NCI-H2227 (cell line): ENCODE data around the gene OBSCN.
"Not testable (repeated sequence)": the region's sequence is repeated elsewhere in the genome, so short reads cannot be mapped to it uniquely, and the experiment has no call there.

Experiments used
- DNase-seq: peaks from one replicate; lab custom pipeline; 2025; ENCODE audit not compliant: unreplicated experiment; lab: John Stamatoyannopoulos, UW

OBSCN gene

DNA sequence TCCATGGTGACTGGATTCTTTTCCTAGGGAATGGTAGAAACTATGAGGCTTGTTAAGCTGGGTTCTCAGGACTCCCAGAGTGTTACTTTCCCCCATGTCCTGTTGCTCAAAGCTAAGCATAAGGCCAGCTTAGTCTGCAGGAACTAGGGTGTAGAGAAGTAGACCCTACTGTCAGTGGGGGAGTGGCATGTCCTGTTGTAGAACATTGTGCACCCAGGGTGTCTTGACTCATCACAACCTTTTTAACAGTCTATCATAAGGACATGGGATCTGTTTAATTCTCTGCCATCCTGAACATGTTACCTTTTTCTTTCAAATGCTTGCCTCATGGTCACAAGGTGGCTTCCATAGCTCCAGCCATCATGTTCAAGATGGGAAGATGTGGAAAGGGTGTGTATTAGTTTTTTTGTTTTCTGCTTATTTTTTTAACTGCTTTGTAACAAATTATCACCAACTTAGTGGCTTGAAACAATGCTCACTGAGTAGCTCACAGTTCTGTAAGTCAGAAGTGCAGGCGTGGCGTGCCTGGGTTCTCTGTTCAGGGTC lies 17.4 kb downstream of the OBSCN start:
- no peak for DNase-seq

DNA sequence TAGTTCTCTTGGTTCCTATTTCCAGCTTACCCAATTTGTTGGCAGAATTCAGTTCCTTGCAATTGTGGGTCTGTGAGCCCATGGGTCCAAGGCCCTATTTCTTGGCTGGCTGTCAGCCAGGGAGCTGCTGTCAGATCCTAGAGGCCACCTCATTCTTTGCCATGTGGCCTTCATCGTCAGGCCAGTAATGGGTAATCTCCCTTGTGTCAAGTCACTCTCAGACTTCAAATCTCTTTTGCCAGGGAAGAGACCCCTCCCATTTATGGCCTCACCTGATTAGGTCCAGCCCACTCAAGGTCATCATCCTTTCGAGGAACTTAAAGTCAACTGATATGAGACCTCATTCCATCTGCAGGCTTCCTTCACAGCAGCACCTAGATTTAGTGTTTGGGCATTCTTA lies 17.9 kb downstream of the OBSCN start:
- no peak for DNase-seq

DNA sequence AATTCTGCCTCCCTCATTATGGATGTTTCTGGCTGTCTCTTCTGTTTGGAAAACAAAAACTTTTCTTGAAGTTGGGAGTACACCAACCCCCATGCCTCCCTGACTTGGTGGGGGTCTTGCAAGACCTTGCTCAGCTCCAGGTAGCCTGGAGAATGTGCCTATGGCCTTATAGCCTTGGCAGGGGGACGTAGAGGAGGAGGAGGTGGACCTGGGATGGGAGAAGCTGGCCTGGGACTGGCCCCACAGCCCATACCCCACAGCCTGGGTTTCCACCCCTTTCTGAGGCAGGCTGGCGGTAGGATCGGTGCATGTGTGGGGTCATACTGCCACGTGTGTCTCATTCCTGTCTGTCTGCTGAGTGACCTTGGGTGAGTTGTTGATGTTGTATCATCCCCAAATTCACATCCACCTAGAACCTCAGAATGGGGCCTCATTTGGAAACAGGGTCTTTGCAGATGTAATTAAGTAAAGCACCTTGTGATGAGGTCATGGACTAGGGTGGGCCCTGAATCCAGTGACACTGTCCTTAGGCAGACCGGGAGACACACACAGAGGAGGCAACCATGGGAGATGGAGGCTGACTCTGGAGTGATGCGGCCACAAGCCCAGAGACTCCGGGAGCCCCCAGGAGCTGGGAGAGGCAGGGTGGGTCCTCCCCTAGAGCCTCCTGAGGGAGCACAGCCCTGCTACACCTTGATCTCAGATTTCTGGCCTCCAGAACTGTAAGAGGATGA lies 18.5 kb downstream of the OBSCN start:
- DNase-seq: no peak

DNA sequence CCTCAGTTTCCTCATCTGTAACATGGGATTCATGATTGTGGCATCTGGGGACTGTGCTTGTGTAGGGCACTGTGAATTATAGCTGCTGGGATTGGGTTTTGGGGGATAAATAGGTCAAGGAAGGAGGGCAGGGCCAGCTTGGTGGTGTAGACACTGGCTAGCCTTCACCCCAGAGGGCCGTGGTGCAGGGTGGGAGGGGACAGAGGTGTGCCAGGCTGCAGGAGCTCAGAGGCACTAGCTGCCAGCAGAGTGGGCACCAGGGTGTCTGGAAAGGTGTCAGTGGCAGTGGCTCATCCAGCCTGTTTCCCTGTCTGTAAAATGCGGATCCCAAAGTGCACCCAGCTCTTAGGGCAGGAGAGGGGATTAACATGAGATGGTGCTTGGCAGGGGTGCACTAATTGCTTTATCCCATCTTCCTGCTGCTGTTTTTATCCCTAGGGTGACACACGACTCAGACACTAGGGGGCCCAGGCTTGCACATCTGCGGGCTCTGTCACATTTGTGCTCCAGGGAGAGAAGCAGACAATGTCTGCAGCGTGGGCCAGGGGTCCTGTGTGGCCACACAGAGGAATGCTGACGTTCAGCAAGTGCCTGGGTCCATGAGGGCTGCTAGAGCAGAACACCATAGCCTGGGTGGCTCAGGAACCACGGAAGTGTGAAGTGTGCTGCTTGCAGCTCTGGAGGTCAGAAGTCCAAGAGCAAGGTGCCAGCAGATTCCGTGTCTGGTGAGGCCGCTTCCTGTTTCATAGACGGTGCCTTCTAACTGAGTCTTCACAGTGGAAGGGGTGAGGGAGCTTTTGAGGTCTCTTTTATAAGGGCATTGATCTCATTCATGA lies 19.3 kb downstream of the OBSCN start:
- no peak for DNase-seq

DNA sequence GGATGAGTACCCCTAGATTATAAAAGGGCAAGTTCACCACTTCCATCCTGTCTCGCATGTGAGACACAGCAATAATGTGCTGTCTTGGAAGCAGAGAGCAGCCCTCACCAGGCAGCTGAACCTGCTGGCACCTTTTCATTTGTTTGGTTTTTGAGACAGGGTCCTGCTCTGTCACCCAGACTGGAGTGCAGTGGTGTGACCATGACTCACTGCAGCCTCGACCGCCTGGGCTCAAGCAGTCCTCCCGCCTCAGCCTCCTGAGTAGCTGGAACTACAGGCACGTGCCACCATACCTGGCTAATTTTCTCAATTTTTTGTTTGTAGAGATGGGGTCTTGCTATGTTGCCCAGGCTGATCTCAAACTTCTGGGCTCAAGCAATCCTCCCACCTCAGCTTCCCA lies 20.3 kb downstream of the OBSCN start:
- not testable (repeated sequence) for DNase-seq

DNA sequence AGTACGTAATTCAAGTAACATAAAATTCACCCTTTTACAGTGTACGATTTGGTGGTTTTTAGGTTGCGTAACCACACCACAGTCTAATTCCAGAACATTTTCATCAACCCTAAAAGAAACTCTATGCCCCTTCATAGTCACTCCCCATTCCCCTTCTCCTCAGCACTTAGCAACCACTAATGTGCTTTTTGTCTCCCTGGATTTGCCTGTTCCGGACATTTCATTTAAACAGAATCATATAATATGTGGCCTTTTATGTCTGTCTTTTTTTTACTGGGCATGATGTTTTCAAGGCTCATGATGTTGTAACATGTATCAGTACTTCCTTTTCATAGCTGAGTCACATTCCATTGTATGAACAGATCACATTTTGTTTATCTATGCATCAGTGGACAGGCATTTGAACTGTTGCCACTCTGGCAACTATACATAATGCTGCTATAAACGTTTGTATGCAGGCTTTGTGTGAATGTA lies 20.8 kb downstream of the OBSCN start:
- no peak for DNase-seq

DNA sequence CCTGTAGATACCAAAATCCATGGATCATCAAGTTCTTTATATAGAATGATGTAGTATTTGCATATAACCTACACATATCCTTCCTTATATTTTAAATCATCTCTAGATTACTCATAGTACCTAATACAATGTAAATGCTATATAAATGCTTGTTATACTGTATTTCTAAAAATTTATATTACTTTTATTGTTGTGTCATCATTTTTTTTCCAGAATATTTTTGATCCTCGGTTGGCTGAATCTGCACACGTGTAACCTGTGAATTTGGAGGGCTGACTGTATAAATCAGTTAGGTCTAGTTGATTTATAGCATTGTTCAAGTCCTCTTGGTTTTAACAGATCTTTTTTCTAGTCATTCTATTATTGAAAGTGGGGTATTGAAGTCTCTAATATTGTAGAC lies 23.3 kb downstream of the OBSCN start:
- no peak for DNase-seq

DNA sequence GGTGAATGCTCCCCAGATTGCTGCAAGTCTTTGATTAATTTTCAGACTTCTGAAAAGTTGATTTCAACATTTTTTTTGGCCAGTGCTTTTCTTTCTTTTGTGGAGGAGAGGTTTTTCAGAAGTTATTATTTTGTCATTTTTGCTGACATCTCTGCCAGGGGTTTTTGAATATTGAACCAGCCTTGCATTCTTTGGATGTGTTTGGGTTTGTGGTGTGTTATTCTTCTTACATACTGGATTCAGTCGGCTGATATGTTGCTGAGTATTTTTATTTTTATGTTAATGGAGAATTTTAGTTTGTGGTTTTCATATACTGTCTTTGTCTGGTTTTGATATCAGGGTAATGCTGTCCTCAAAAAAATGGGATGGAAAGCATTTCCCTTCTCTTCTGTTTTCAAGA lies 25.3 kb downstream of the OBSCN start:
- no peak for DNase-seq

DNA sequence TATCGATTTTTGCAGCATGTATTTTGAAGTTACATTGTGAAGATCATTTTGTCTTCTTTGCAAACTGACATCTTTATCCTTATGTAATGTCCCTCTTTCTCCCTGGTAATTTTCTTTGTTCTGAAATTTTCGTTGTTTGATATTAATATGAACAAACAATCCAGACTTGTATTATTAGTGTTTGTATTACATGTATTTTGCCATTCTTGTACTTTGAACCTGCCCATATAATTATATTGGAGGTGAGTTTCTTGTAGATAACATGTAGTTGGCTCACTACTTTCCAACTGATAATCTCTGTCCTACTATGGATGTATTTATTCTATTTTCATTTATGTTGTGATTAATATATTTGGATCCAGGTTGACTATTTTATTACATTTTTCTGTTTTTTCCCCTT lies 27.1 kb downstream of the OBSCN start:
- DNase-seq: no peak

DNA sequence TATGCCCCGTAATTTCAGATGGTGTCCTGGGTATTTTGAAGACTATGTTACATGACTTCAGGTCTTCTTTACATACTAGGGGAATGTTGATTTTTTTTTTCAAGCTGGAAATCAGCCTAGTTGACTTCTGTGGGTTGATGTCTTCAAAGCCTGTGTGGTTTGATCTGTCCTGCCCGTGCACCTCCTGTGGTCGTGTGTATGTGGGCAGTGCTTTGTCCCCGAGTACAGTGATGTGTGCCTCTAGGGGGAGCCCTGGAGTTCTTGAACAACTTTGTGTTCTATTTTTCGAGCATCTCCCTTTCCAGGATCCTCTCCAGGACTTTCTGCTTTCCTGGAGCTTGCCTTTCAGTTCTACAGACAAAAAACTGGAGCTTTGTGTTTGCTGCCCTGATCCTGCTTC lies 28.9 kb downstream of the OBSCN start:
- no peak for DNase-seq

DNA sequence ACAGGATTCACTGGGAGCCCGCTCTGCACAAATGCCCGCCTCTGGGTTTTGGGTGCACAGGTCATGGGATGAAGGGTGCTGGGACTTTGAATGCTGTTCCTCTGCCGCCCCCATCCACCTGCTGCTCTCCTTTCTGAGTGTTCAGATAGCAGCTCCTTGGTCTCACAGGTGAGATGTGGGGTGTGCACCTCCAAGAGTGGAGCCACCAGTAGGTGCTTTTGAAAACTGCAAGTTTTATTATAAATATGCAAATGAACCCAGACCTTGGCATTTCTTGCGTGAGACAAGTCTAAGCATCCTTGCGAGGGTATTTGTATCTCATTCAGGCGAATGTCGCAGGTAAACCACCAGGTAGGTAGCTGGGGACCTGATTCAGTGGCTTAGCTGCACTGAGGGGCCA lies 30.2 kb downstream of the OBSCN start:
- no peak for DNase-seq

DNA sequence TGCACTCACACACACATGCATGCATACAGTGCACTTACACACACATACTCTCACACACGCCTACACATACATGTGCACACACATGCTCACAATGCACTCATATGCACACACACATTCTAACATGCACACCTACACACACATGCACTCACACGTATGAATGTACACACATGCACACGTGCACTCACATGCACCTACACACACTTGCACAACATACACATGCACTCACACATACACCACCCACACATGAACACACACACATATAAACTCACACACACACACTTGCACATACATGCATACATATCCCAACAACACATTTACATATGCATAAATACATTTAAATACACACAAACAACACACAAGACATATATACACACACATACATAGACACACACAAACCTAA lies 30.6 kb downstream of the OBSCN start:
- DNase-seq: no peak

DNA sequence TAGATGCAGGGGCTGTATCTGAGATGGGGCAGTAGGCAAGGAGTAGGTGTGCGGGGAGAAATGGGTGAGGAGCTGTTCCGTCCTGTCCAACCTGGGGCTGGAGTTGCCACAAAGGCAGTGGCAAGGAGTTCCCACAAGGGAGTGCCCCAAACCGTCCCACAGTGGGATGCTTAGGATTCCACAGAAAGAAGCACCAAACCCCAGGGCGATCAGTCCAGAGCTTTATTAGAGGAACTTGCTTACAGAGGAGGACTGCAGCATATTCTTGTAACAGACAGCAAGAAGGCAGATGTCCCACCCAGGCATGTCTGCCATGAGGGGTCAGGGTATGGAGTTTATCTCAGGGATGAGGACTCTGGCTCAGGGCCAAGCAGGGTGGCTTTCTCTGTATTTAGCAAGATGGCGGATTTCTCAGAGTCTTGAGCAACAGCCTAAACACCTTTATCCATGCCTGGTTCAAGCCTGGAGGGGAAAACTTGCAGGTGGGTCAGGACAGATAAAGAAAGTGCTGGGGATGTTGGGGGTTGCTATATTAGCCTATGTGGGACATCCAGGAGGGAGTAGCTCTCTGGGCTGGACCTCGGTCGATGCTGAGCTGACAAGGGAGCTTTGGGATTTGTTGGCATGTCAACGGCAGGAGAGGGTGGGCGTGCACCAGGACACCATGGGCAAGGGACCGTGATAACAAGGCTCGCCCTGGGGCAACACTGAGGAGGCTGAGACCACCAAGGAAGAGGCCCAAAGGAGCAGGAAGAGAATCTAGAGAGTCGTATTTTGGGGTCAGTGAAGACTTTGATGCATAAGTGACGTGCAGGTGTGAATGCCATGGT lies 32.8 kb downstream of the OBSCN start:
- no peak for DNase-seq

DNA sequence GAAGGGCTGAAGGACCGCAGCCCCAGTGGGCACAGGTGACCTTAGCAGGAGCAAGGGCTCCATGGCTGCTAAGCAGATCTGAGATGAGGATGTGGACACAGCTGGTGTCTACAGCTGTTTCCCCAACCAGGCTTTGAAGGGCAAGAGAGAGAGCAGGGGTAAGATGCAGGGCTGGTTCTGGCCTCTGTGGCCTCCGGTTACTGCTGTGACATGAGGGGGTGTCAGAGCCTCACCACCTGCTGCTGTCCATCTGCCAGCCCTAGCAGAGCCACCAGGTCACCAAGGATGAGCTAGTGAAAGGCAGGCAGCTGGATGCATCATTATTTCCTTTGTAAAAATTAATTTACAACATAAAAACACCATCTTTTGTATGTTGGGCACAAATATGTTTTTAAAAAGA lies 33.4 kb downstream of the OBSCN start:
- no peak for DNase-seq

DNA sequence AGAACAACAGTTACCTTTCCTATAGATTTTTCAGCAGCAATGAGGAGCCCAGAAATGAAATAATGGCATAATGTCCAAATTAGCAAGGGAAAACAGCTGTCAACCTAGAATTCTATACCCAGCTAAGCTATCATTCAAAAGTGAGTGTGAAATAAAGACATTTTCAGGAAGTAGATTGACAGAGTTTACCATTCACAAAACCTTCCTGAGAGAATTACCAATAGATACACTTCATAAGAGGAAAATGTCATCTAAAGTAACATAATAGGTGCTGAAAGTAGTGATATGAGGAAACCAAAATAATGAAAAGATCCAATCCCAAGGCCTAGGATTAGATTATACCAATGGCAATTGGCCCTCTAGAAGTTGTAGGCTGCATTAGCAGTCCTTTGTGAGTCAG lies 34.6 kb downstream of the OBSCN start:
- no peak for DNase-seq

DNA sequence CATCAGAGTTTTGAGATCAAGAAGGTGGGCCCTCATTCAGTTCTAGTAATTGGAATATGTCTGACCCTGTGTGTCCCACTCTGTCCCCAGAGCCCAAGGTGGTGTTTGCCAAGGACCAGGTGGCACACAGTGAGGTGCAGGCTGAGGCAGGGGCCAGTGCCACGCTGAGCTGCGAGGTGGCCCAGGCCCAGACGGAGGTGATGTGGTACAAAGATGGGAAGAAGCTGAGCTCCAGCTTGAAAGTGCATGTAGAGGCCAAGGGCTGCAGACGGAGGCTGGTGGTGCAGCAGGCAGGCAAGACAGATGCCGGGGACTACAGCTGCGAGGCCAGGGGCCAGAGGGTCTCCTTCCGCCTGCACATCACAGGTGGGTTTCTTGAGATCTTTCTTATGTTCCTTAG lies 35.2 kb downstream of the OBSCN start:
- DNase-seq: no peak

DNA sequence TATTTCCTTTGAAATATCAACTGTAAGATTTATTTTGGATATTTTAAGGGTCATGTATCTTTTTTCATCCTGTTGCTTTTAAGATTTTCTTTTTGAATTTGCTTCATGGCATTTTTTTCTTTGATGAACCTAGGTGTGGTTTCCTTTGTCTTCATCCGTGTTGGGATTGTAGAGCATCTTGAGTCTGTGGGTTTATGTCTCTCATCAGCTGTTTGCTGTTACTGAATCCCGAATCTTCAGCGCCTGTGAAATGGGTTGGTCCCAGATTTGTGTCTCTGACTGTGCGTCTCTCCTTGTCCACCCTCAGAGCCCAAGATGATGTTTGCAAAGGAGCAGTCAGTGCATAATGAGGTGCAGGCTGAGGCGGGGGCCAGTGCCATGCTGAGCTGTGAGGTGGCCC lies 36.1 kb downstream of the OBSCN start:
- not testable (repeated sequence) for DNase-seq

DNA sequence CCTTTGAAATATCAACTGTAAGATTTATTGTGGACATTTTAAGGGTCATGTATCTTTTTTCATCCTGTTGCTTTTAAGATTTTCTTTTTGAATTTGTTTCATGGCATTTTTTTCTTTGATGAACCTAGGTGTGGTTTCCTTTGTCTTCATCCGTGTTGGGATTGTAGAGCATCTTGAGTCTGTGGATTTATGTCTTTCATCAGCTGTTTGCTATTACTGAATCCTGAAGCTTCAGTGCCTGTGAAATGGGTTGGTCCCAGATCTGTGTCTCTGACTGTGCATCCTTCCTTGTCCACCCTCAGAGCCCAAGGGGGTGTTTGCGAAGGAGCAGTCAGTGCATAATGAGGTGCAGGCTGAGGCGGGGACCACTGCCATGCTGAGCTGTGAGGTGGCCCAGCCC lies 37.3 kb downstream of the OBSCN start:
- no peak for DNase-seq

DNA sequence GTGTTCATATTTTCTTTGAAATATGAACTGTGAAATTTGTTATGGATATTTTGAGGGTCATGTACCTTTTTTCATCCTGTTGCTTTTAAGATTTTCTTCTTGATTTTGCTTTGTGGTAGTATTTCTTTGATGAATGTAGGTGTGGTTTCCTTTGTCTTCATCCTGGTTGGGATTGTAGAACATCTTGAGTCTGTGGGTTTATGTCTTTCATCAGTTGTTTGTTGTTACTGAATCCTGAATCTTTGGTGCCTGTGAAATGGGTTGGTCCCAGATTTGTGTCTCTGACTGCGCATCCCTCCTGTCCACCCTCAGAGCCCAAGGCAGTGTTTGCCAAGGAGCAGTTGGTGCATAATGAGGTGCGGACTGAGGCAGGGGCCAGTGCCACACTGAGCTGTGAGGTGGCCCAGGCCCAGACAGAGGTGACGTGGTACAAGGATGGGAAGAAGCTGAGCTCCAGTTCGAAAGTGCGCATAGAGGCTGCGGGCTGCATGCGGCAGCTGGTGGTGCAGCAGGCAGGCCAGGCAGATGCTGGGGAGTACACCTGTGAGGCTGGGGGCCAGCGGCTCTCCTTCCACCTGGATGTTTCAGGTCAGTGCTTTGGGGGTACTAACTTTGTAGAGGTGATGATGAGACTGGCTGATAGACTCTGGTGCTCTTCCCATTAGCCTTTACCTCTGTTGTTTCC lies 38.5 kb downstream of the OBSCN start:
- DNase-seq: no peak

DNA sequence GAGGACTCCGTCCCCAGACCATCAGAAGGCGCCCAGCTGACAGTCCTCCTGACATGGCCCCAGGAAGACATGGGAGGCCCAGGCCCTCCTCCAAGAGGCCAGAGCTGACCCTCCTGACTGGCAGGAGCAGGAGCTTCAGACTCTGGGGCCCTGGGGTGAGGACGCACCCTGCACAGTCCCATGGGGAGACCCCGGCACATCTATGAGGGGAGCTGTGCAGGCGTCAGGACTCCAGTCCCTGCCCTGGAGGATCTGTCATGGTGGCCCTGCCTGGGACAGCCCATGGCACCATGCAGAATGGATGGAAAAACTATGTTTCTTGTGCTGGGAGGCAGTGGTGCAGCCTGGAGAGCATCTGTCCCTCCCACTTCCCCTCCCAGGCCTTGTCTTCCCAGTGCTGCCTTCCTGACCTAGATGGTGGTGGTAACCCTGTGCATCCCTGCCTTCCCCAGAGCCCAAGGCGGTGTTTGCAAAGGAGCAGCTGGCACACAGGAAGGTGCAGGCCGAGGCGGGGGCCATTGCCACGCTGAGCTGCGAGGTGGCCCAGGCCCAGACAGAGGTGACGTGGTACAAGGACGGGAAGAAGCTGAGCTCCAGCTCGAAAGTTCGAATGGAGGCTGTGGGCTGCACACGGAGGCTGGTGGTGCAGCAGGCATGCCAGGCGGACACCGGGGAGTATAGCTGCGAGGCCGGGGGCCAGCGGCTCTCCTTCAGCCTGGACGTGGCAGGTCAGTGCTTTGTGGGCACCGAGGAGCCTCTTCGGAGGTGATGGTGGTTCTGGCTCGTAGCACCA lies 41.9 kb downstream of the OBSCN start:
- DNase-seq: no peak
